GM19099 (cell line): ENCODE measurements around the gene RAB37.

ENCODE experiments used
- POLR2A ChIP-seq: IDR thresholded peaks from 3 replicates; pipeline ENCODE4 v1.6.1; 2011; ENCODE audit warnings: low read depth; ENCODE audit not compliant: insufficient read length; ENCODE audit errors: extremely low read depth

RAB37 gene, protein sequence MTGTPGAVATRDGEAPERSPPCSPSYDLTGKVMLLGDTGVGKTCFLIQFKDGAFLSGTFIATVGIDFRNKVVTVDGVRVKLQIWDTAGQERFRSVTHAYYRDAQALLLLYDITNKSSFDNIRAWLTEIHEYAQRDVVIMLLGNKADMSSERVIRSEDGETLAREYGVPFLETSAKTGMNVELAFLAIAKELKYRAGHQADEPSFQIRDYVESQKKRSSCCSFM

DNA sequence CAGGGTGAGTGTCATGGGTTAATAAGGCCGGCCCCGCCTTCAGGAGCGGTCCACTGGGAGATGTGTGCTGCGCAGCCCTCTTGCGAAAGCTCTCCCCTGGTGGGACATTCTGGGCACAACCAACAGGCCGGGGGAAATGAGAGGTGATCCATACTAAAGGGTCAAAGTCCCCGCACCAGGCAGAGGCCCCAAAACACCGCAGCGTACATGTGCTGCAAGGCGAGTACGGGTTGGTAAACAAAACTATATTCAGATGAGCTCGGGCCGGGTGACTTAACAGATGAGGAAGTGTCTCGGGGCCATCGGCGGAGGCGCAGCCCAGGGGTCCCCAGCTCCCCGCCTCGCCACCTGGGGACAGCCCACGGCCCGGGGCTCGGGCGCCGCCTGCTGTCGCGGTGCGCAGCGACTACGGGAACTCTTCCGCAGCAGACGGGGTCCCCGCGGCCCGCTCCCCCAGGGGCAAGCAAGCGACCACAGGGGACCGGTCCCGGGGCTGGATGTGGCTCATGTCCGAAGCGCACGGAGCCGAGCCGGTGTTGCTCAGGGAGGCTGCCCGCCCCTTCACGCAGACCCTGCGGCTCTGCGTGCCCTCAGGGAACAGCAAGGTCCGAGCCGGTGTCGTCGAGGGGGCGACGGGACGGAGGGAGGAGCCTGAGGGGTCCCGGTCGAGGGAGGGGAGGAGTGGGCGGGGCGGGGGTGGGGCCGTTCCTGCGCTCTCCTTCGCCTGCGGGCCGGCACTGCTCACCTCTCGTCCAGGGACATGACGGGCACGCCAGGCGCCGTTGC lies at the start of gene RAB37:
TSS of gene RAB37 (plus strand) at position 744 of the 786 bp plus-strand sequence. CDS start at position 761, 17 bp downstream.
- TF ChIP-seq POLR2A, result no peak

DNA sequence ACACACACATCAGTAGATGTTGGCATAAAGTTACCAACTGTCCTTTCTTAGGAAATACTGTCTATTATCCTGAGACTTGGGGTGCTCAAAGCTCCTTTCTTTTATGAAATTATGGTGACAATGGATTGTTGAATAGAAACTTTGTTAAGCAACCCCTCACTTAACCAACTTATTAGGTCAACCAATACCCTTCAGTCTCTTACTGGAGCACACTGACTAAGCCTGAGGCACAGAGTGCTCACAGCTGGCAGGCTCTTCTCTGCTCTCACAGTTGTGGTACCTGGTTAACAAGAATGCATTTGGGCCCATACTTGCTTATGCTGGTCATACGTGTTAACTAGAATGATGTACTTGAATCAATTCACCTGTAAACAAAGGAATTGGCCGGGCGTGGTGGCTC lies 49.2 kb upstream of the RAB37 start:
- TF ChIP-seq POLR2A, result no peak

DNA sequence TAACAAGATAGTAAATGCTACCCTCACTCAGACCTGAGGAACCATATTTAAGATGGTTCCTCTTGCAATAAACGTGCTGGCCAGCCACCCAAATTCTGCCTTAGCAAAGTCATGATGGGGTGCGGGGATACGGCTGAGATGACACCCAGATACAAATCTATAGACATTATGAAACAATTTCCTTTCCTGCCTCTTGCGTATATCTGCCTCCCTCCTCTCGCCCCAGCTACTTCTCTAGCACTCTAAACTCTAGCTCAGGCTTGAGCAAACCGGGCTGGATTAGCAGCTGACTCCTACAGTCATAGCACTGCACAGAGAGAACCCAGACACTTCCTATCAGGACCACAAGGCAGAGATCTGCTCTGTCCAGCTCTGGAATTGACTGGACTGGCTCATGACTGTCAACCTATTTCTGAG lies 46.6 kb upstream of the RAB37 start:
- TF ChIP-seq POLR2A, result no peak

DNA sequence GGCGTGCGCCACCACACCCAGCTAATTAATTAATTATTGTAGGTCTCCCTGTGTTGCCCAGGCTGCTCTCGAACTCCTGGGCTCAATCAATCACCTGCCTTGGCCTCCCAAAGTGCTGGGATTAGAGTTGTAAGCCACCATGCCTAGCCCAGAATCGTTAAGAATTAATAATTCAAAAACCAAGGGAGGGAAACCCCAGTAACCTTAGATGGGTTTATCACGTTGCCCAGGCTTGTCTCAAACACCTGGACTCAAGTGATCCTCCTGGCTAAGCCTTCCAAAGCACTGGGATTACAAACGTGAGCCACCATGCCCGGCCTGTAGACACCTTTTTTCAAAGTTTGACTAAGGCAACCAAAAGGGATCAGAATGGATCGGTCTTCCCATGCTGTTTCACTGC lies 45.9 kb upstream of the RAB37 start:
- no peak for TF ChIP-seq POLR2A

DNA sequence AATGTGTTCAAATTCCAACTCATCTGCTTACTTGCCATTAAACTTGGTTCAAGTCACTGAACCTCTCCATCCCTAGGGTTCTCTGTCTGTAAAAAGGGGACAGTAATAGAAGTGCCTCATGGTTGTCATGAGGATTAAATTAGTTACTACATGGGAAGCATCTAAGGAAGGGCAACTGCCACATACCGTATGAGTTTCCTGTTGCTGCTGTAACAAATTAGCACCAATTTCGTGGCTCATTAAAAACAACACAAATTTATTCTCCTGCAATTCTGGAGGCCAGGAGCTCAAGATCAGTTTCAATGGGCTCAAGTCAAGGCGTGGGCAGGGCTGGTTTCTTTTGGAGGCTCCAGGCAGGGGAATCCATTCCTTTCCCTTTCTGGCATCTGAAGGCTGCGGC lies 43.0 kb upstream of the RAB37 start:
- no peak for TF ChIP-seq POLR2A

DNA sequence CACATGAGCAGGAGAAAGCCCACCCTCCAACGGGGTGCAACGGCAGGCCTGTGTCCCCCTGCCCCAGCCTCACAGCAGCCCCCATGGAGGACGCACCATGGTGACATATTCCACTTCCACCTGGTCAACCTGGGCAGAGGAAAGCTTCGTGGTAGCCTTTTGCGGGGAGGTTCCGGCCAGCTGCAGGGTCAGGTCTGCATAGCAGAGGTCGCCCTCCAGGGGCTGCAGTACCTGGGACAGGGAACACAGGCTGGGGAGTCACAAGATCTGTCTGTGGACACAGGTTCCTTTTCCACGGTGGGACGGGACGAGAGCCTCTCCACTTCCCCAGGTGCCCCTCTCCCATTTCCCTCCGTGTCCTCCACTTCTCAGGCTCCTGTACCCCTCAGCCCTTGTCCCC lies 41.4 kb upstream of the RAB37 start:
- no peak for TF ChIP-seq POLR2A

DNA sequence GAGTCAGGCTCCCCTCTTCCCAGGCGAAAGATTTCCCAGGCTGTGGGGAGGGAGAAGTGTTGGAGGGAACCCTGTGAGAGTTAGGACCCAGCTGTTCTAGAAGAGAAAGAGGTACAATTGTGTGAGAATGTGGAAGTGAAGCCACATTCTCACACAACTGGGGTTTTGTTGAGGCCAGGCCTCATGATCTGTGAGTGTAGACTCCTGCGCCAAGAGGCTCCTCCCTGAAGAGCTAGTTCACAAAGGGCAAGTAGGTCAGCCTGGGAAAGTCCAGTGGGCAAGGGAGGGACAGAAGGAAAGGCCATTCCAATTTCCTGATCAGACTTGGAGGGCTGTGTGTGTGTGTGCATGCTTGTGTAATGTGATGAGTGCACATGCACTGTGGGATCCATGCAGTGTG lies 39.5 kb upstream of the RAB37 start:
- no peak for TF ChIP-seq POLR2A

DNA sequence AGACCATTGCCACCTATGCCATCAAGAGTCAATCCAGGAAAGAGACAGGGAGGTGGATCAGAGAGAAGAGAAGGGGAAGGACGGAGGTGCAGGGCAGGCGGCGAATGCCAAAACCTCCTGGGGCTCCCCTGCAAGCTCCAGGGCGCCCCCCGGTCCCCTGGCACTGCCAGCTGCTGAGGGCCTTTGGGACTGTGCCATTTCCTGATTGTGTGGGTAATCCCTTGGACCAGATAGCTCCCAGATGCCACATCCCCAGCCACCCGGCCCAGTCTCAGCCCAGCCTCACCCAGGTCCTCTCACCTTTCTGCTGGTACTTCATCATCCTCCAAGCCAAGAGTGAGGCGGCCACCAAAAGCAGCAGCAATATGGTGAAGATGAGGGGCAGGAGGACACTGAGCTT lies 39.0 kb upstream of the RAB37 start:
- TF ChIP-seq POLR2A, result no peak

DNA sequence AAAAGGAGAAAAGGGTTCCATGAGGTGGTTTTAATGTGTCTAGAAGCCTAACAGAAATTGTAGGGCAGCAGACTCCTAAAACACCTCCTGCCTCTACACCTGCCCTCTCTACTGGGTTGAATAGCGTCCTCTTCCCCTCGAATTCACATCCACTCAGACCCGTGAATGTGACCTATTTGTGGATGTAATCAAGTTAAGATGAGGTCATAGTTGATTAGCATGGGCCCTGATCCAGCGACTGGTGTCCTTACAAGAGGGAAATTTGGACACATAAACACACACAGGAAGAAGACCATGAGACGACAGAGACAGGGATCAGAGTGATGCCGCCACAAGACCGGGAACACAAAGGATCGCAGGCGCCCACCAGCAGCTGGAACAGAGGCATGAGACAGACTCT lies 37.8 kb upstream of the RAB37 start:
- TF ChIP-seq POLR2A, result no peak

DNA sequence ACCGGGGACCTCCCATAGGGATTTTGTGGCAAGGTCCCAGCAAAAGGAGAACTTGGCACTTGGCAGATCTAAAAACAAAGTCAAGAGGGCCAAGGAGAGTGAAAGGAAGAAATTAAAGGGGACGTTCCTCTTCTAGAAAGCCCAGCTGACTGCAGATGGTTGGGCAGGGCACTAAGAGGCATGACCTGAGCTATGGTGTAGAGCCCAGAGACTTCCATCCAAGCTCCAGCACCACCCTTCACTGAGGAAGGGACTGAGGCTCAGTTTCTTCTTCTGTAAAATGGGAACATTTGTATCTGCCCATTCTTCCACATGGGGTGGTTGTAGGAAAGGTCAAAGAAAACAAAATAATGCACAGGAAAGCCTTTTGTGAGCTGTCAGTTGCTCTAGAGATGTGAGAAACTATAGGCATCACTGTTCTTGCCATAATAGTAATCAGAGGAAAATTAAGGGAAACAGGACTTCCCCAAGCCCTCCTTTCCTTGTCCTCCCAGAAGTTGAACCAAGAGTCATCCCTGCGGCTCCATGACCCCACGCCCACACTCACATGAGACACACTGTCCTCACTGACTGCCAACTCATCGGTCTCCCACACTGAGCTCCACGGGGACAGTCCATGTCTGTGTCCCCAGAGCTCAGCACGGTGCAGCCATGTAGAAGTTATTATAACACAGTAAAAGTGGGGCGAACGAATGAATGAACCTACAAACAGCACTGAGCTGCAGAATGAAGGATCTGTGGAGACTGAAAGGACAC lies 34.8 kb upstream of the RAB37 start:
- TF ChIP-seq POLR2A, result no peak

DNA sequence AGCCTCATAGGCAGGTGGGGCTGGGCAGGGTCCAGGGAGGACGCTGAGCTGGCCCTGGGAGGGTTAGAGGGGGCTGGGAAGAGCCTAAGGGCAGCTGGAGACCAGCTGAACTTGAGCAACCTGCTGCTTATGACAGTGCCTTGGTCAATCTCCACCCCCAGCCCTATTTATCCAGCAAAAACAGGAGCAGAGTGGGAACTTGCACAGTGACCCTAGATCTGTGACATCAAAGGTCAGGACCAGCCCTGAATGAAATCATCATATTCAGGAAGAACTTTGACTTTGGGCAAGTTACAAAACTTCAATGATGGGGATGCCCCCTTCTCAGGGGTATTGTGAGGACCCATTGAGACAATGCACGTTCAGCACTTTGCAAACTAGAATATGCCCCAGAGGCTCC lies 33.7 kb upstream of the RAB37 start:
- no peak for TF ChIP-seq POLR2A

DNA sequence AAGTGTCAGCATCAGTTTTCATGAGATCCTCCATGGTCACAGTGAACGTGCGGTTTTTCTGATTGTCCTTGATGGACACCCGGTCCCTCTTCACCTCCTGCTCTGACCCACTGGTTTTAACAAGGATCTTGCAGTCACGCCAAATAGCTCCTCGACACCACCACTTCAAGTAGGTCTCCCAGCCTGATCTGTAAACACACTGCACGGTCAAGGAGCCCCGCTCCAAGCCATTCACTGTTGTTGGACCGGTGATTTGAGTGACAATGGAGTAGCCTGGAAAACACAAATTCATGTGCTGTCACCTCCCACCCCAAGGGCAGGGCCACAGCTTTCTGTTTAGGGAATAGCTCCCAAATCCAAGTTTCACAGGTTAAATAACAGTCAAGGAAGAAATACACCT lies 32.5 kb upstream of the RAB37 start:
- TF ChIP-seq POLR2A, result no peak

DNA sequence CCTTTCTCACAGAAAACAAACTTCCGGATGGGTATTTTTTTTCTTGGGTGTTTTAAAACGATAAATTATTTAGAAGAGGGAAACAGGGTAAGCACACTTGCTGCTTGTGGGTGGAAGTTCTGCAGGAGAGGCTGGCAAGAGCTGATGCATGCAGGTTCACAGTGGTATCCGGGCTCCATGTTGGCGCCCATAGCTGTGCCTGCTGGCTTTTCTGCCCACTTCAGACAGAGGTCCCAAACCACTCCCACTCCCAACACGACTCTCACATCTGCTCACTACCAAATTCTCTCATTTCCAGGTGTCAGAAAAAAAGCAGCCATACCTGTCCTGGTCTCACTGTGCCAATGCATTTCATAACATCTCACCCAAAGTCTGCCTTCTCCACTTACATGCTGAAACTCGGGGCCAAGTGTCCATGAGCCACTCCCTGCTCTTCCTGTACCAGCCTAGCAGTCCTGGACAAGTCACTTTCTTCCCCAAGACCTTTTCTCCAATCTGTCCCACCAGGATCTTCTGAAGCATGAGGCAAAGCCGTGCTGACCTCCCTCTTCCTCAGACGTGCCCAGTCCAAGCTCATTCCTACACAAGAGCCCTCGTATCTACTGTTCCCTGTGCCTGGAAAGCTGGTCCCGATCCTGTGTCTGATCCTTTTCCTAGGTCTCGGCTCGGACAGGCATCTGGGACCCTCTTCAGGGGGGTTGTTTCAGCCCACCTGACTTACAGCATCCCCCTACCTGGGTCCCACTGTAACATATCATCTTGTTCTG lies 25.8 kb upstream of the RAB37 start:
- no peak for TF ChIP-seq POLR2A

DNA sequence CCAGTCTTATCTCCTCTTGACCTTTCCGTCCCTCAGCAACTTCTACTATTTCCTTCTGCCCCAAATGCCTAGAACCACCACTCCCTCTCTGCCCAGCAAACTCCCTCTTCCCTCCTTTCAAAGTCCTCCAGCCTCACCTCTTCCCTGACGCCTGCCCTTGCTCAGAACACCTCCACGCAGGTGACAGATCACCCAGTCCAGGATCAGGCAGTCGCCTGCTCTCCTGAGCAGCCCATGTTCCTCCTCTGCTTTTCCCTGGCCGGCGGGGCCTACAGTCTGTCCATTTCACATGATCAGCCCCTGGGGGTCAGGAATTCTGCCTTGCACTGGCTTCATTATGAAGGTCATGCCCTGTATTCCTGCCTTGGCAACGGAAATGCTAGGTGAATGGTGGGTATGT lies 24.8 kb upstream of the RAB37 start:
- TF ChIP-seq POLR2A, result no peak

DNA sequence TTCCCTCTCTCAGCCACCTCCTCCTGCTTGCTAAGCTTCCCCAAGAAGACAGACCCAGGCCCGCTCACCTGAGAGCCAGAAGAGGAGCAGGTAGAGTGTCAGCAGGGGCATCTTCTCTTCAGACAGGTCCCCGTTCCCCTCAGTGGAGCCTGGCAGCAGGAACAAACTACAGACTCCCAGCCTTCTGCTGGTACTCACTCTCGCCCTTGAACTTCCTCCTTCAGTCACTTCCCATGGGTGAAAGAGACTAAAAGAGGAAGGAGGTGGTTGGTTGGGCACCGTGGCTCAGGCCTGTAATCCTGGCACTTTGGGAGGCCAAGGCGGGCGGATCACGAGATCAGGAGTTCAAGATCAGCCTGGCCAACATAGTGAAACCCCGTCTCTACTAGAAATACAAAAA lies 24.3 kb upstream of the RAB37 start, which contains the start of gene CD300LF:
TSS of gene CD300LF (minus strand) at position 168 of the 400 bp plus-strand sequence. CDS start at position 111, 57 bp downstream.
- TF ChIP-seq POLR2A, result no peak
